NB4 (cell line): ENCODE data around the gene TAF15.

Experiments
- CTCF ChIP-seq: IDR thresholded peaks from one replicate; pipeline ENCODE4 v1.5.1; 2012; ENCODE audit warnings: low read depth, low read length
- POLR2A ChIP-seq: IDR thresholded peaks from 2 replicates; pipeline ENCODE4 v1.6.1; 2011; ENCODE audit warnings: mild to moderate bottlenecking; ENCODE audit not compliant: insufficient read length; ENCODE audit errors: extremely low read depth
- TF ChIP-seq, protein P1 (sequence below): IDR thresholded peaks from 2 replicates; pipeline ENCODE4 v1.6.1; 2011; ENCODE audit warnings: low read depth, low read length

- no peak for TF ChIP-seq CTCF
- no peak for TF ChIP-seq POLR2A
- TF ChIP-seq, protein P1, sequence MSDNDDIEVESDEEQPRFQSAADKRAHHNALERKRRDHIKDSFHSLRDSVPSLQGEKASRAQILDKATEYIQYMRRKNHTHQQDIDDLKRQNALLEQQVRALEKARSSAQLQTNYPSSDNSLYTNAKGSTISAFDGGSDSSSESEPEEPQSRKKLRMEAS, result no peak
Observed at GRCh38 chr17:35877345-35878029, 68.2 kb downstream of the TAF15 start.
